NCI-H526 (cell line): ENCODE results near the gene DHX38.
"Not testable (repeated sequence)": the region's sequence is repeated elsewhere in the genome, so short reads cannot be mapped to it uniquely, and the experiment has no call there.

Source experiments
- DNase-seq, 2 experiments: peaks; one replicate each; lab custom pipeline; 2025; lab: John Stamatoyannopoulos, UW

The DHX38 gene

DNA sequence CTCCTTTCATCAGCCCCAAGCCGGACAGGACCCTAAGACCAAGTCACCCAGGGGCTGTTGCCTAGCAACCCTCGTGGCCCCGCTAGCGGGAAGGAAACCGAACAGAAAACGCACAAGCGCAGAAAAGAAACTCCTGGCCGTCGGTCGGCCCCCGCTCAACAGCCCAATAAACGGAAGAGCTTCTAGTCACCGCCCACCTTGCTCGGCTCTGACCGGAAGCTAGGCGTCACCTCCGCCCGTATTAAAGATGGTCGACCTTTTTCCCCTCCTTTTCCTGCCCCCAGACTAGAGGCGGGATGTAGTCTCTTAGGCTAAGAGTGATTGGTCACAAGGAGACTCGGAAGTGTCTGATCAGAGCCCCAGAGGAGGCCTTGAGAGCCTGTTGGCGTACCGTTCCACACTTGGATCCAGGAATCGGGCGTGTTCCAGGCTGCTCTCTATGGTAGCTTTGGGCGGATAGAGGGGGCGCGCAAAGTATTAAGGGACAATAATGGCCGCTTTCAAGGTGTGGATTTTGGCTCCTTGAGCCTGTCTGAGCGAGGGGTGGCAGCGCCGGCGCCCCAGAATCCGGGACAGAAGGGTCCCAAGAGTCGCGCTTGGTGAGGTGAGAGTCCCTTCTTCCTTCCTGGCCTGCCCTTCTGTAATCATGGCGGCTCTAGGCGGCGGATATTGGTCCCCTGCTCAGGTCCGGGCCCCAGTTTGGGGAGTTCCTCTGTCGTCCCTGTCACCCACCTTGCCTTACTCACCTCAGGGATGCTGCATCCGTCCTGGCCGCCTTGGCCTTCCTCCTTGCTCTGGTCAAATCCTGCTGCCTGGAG, at the start of gene DHX38, which contains the start of gene TXNL4B:
DHX38 (plus strand) TSS at position 400 of the 818 bp plus-strand sequence. CDS start 2,311 bp downstream, outside the sequence.
TXNL4B (minus strand) TSS at position 173 of the 818 bp plus-strand sequence. CDS start 2,871 bp downstream, outside the sequence.
- peak; percentile 96 to 97 for DNase-seq

DNA sequence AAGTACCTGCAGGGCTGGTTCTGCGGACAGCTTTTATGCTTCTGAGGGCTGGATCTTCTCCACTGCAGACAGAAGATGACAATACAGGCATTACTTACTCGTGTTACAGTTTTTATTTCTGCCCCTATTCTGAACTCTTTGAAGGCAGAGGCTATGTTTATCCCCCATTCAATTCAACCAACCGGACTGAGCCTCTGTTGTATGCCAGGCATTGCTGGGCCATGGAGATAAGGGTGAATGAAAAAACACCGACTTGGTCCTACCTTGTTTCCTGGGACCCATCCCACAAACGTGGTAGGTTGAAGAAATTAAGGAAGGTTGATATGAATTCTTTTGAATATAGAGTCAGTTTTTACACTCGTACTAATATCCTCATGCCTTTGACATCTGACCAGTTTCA, 49.4 kb upstream of the DHX38 start:
- DNase-seq, result no peak

DNA sequence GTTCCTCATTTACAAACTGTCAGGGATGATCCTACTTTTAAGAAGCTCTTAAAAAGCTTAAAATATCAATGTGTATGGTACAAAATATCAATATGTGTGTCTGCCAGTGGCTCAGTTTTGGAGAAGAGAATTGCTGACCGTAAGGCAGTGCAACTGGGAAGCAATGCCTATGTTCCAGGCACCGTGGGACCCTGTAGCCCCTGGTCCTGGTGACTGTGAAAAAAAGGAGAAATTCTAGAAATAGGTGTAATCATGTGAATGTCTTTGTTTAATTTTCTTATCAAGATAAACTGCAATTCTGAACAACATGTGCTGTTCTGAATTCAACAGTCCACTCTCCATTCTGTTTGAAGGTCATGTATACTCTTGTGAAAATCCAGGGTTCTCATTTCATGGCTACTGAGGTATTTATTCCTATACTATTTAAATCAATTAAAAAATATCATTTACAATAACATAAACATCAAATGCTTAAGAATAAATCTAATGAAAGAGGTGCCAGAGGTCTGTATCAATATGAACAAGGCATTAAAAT, 48.8 kb upstream of the DHX38 start:
- DNase-seq, result no peak

DNA sequence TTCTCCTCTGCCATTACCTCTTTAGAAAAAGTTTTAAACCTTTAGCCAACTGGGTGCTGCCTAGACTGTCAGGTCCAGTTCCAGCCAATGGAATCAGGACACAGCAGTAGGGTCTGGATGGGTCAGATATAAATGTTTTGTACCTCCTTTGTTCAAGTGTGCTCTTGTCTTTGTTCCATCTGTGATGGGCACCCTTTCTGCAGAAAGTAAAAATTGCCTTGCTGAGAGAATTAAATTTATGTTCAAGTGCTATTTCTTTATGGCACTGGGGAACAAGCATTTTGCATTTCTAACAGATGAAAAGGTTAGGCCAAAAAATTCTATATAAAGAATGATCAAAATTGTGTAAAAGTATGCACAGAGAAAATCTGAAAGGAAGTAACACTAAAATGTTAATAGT, 44.5 kb upstream of the DHX38 start:
- DNase-seq, result no peak

DNA sequence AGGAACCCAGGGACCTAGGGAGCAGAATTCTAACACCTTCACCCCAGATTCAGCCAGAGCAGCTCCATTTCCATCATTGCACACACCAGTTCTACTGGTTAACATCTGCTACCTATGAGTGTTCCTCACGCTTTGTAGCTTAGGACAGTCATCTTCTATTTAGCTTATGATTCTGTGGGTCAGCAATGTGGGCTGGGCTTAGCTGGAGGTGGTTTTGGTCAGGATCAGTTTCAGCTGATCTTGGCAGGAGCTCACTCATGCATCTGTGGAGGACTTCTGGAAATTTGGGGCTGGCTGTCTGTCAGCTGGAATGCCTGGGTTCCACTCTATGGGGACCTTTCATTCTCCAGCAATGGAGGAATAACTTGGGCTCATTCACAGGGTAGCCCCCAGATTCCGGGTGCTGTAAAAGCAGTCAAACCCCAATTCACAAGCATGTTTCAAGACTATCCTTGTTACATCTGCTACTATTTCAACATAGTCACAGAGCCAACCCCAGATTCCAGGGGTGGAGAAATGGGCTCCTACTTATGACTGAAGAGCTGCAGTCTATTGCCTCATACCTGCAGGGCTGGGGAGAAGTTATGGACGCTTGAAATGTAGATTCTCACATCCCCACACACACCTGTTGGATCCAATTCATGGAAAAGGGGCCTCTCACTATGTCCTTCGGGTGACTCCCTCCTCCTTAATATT, 42.7 kb upstream of the DHX38 start:
- no peak for DNase-seq

DNA sequence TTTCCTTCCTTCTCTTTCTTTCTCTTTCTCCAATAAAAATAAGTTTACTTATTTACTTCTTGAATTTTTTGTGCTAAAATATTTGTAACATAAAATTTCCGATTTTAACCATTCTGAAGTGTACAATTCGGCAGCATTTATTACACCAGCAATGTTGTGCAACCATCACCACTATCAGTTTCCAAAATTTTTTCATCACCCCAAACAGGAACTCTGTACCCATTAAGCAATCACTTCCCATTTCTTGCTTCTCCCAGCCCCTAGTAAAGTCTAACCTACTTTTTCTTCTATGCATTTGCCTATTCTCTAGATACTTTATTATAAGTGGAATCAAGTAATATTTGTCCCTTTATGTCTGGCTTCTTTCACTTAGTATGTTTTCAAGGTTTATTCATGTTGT, 41.8 kb upstream of the DHX38 start:
- no peak for DNase-seq

DNA sequence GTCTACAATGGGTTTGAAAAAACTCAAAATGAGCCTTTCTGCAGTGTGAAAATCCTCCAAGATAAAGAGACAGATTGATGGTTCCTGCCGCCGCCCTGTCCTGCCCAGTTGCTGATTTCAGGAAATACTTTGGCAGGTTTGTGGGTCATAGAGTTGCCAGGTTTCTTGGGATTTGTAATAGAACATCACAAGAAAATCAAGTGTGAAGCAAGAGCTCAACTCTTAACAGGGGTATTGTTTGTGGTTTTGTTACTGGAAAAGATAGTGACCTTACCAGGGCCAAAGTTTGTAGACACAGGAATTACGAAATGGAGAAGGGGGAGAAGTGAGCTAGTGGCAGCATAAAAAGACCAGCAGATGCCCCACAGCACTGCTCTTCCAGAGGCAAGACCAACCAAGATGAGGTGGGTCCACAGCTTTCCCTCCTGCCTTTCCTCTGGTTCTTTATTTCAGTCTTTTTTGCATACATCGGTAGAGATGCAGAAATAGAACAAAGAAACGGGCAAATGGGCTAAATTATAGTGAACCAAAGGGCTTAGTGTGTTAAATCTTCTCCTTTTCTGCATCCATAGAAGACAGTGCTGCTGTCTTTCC, 39.3 kb upstream of the DHX38 start, which contains the start of gene HP:
HP (plus strand) TSS at position 252 of the 594 bp plus-strand sequence; CDS start at position 400, 148 bp downstream.
- DNase-seq, result not testable (repeated sequence)

DNA sequence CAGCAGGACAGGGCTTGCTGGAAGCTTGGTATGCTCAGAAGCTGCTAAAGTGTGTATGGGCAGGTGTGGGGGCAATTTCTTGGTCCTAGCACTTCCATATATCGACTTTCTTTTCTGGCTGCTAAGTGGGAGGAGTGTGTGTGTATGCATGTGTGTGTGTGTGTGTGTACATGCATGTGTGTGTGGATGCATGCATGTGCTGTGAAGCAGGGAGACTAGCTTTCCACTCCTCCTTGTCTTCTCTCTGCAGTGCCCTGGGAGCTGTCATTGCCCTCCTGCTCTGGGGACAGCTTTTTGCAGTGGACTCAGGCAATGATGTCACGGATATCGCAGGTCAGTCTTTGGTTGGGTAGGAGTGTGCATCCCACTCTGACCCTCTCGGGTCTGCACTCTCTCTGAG, 37.7 kb upstream of the DHX38 start:
- DNase-seq, result no peak

DNA sequence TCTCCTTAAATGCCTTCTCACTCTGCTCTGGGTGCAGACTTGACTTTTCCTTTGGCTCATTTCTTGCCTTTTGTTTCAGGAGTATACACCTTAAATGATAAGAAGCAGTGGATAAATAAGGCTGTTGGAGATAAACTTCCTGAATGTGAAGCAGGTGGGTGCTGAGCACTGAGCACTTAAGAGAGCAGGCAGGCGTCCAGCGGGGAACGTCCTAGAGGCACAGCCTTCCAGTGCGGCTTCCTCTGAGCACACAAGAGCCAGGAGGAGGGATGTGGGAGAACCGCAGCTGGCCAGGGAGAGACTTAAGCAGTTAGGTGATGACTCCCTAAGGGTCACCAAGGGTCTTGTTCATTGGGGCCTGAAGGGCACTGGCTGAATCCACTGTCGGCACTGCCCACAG, 36.3 kb upstream of the DHX38 start:
- DNase-seq, result not testable (repeated sequence)

DNA sequence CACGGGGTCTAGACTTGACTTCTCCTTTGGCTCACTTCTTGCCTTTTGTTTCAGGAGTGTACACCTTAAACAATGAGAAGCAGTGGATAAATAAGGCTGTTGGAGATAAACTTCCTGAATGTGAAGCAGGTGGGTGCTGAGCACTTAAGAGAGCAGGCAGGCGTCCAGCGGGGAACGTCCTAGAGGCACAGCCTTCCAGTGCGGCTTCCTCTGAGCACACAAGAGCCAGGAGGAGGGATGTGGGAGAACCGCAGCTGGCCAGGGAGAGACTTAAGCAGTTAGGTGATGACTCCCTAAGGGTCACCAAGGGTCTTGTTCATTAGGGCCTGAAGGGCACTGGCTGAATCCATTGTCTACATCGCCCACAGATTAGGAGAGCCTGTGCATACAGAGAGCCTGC, 34.6 kb upstream of the DHX38 start:
- not testable (repeated sequence) for DNase-seq

DNA sequence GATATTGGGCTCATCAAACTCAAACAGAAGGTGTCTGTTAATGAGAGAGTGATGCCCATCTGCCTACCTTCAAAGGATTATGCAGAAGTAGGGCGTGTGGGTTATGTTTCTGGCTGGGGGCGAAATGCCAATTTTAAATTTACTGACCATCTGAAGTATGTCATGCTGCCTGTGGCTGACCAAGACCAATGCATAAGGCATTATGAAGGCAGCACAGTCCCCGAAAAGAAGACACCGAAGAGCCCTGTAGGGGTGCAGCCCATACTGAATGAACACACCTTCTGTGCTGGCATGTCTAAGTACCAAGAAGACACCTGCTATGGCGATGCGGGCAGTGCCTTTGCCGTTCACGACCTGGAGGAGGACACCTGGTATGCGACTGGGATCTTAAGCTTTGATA, 33.2 kb upstream of the DHX38 start:
- no peak for DNase-seq

DNA sequence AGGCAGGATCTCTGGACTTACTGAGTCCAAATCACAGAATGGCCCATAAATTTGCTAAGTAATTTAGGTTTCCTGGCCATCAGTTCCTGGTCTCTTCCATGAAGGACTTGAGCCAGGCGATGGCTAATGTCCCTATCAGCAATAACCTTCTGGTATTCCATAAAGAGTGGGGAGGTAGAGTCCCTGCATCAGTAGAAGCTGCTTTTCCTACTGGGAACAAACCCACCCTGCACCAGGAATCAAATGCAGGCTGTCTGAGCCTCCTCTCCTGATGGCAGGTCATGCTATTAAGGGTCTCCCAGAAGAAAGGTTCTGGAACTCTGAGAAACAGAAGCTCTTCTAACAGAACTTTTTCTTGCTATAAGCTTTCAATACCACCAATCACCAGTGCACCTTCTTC, 32.1 kb upstream of the DHX38 start:
- no peak for DNase-seq

DNA sequence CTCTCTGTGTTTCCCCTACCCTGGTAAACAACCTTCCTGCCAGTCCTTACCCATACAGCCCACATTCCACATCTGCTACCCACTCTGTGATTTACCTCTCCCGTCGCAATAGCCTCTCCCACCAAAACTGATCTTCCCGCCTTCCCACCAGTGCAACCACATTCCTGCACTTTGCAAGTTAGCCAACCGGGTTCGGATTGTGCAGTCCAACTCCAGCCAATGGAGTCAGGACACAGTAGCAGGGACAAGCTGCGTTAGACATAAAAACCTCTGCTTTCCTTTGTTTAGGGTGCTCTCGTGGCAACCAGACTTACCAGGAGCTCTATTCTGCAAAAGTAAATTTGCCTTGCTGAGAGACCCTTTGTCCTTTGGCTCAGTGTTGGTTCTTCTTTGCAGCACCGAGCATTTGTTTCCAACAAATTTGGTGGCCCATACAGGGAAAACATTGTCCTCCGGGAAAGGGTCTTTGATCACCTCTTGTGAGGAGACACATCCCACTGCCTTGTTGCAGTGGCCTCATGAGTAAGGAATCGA, 29.2 kb upstream of the DHX38 start:
- no peak for DNase-seq

DNA sequence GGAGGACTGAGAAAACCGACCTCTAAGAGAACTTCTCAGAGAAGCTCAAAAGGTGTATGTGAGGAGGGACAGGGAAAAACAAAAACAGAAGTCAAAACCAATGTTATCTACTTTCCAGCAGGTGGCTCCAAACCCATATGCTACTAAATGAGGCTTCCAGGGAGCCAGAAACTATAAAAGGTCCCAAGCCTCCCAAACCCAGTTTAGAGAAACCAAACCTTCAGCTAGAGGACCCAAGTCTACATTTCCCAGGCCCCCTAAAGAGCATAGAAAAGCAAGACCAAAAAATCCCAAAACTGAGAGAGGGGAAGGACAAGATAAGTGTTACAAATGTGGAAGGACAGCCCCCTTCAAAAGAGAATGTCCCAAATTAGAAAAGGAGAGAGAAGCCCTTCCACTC, 26.9 kb upstream of the DHX38 start:
- peak in 1 of 2 experiments; percentile 27 for DNase-seq

DNA sequence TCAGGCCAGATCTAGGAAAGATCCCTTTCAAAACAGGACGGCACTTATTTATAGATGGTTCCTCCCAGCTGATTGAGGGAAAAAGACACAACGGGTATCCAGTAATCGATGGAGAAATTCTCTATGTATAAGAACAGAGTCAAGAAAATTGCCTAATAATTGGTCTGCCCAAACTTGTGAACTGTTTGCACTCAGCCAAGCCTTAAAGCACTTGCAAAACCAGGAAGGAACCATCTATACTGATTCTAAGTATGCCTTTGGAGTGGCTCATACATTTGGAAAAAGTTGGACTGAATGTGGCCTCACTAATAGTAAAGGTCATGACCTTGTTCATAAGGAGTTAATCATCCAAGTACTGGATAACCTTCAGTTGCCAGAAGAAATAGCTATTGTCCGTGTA, 24.7 kb upstream of the DHX38 start:
- DNase-seq, result no peak

DNA sequence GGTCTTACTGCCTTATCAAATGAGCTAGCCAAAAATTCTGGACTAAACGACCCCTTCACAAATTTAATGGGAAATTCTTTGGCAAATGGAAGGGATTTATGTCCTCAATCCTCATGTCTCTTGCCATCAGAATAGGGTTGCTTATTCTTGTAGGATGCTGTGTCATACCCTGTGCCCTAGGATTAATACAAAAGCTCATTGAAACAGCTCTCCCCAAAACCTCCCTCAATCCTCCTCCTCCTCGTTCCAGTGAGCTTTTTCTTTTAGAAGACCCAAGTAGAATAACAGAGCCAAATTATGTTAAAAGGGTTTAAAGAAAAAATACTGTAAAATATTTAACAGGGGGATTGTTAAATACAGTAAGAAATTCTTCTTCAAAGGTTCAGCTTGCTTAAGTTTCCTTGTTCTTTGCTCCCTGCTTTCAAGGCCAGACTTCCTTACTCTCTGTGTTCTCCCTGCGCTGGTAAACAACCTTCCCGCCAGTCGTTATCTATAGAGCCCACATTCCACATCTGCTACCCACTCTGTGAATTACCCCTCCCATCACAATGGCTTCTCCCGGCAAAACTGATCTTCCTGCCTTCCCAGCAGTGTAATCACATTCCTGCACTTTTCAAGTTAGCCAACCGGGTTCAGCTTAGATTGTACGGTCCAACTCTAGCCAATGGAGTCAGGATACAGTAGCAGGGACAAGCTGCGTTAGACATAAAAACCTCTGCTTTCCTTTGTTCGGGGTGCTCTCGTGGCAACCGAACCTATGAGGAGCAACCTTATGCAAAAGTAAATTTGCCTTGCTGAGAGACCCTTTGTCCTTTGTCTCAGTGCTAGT, 20.9 kb upstream of the DHX38 start:
- DNase-seq, result no peak

DNA sequence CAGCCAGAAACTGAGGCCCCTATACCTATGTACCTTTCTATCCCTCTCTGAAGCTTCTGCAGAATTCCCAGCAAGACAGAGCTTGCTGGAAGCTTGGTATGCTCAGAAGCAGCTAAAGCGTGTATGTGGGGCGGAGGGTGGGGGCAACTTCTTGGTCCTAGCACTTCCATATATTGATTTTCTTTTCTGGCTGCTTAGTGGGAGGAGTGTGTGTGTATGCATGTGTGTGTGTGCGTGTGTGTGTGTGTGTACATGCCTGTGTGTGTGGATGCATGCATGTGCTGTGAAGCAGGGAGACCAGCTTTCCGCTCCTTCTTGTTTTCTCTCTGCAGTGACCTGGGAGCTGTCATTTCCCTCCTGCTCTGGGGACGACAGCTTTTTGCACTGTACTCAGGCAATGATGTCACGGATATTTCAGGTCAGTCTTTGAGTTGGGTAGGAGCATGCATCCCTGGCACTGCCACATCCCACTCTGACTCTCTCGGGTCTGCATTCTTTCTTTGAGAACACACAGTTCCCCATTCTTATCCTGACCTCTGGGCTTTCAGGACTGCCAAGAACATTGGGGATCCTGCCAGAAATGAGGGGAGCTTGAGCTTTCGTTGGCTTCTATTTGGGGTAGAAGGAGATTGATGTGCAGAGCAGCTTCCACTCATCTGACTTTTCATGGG, 20.0 kb upstream of the DHX38 start:
- no peak for DNase-seq

DNA sequence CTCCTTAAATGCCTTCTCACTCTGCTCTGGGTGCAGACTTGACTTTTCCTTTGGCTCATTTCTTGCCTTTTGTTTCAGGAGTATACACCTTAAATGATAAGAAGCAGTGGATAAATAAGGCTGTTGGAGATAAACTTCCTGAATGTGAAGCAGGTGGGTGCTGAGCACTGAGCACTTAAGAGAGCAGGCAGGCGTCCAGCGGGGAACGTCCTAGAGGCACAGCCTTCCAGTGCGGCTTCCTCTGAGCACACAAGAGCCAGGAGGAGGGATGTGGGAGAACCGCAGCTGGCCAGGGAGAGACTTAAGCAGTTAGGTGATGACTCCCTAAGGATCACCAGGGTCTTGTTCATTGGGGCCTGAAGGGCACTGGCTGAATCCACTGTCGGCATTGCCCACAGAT, 18.6 kb upstream of the DHX38 start:
- not testable (repeated sequence) for DNase-seq

DNA sequence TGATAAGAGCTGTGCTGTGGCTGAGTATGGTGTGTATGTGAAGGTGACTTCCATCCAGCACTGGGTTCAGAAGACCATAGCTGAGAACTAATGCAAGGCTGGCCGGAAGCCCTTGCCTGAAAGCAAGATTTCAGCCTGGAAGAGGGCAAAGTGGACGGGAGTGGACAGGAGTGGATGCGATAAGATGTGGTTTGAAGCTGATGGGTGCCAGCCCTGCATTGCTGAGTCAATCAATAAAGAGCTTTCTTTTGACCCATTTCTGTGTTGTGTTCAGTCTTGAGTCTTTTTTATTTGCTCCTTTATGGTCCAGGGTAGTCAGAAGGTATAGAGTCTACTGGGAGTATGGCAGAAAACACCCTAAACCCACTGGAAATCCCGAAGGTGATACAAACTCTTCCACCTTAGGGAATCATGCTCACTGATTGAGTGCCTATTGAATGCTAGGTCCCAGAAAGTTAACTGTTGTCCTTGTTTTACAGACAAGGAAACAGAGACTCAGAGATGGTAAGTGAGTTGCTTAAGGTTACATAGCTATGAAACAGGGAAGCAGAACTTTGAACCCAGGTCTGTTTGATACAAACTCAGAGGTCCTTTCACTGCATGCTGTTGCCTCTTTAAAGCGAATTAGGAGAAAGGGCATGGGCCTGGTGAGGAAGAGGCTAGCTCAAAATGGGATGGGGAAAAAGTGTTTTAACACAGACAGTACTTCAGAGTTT, 16.5 kb upstream of the DHX38 start:
- DNase-seq, result not testable (repeated sequence)

DNA sequence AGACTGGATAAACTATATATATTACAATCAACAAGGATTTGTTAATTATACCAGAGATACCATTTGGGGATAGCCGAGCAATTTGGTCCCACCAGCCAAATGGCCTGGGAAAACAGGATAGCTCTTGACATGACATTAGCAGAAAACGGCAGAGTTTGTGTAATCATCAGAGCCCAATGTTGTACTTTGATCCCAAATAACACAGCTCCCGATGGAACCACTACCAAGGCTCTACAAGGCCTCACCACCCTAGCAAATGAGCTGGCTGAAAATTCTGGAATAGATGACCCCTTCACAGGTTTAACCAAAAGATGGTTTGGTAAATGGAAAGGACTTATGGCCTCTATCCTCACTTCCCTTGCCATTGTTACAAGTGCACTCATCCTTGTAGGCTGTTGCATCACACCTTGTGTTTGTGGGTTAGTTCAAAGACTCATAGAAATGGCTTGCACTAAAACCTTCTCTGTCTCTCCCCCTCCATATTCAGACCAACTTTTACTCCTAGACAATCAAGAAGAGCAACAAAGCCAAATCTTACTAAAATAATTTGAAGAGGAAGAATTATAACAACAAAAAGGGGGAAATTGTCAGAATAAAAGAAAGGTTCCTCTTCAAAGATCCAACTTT, 9.8 kb upstream of the DHX38 start:
- DNase-seq, result no peak
